Prostate gland (tissue), 2 donors: ENCODE measurements around the gene SLC25A52. TPM values are rescaled to one million over a fixed set of nuclear protein-coding genes. Genes with fewer than 3 reads are reported as not detected.

Source experiments
- DNase-seq: peaks from one replicate; pipeline ENCODE4 v3.0.0-alpha.2; 2019; ENCODE audit warnings: low spot score
- H3K27ac ChIP-seq, 2 donors: fragments of 200-600 bp; sonication (generic); 2 replicates each; pipeline ENCODE4 v1.5.1; 2017 to 2019
- H3K27me3 ChIP-seq: fragments of 200-600 bp; sonication (generic); replicated peaks from 2 replicates; pipeline ENCODE4 v1.5.1; 2019; ENCODE audit not compliant: insufficient read depth
- H3K36me3 ChIP-seq, 2 donors: fragments of 200-600 bp; sonication (generic); 1 replicate in 1 of 2; 2 replicates in 1 of 2; pipeline versions ENCODE4 v1.5.1 to v1.8.1; 2017 to 2019
- H3K4me1 ChIP-seq: fragments of 200-600 bp; sonication (generic); replicated peaks from 2 replicates; pipeline ENCODE4 v1.5.1; 2019
- H3K4me3 ChIP-seq, 2 donors: fragments of 200-600 bp; sonication (generic); 2 replicates each; pipeline ENCODE4 v1.5.1; 2017 to 2019
- H3K9me3 ChIP-seq: fragments of 200-600 bp; sonication (generic); 2 replicates; pipeline ENCODE4 v1.5.1; 2017
- POLR2A ChIP-seq: fragments of 450-650 bp; IDR thresholded peaks from one replicate; pipeline ENCODE4 v1.6.1; 2016; ENCODE audit warnings: antibody characterized with exemption, mild to moderate bottlenecking
- POLR2AphosphoS5 ChIP-seq: sonication (generic); formaldehyde crosslinking; IDR thresholded peaks from one replicate; pipeline ENCODE4 v1.6.1; 2017; ENCODE audit warnings: antibody characterized with exemption
- WGBS: methylation state at CpG from one replicate; pipeline ENCODE4 v1.1.5; 2018; 5-methylcytosine and 5-hydroxymethylcytosine counted together
- intact Hi-C: fragments of 100-400 bp; cut with DNase I; formaldehyde crosslinking; loops from one replicate; pipeline ENCODE4 v1.14.2; 2022
- total RNA-seq, 2 donors: library from RNA; depleted of rRNA; stranded (reverse); fragments of >200 nt; gene quantifications; one replicate each; pipeline ENCODE4 v1.1.0, GENCODE V29; 2016
- TF ChIP-seq, protein P1 (sequence below), 4 experiments: fragments of 200-600 bp in 2 of 4; fragments of 450-650 bp in 2 of 4; sonication (generic) in 2 of 4; IDR thresholded peaks; 1 replicate in 3 of 4; 2 replicates in 1 of 4; pipeline ENCODE4 v1.5.1; 2016 to 2019; ENCODE audit warnings: antibody characterized with exemption in 4 of 4, mild to moderate bottlenecking in 2 of 4, moderate library complexity in 2 of 4

Gene SLC25A52
- total RNA-seq, 2 donors from 2014 or later: 0.18 to 1.3 TPM

DNA sequence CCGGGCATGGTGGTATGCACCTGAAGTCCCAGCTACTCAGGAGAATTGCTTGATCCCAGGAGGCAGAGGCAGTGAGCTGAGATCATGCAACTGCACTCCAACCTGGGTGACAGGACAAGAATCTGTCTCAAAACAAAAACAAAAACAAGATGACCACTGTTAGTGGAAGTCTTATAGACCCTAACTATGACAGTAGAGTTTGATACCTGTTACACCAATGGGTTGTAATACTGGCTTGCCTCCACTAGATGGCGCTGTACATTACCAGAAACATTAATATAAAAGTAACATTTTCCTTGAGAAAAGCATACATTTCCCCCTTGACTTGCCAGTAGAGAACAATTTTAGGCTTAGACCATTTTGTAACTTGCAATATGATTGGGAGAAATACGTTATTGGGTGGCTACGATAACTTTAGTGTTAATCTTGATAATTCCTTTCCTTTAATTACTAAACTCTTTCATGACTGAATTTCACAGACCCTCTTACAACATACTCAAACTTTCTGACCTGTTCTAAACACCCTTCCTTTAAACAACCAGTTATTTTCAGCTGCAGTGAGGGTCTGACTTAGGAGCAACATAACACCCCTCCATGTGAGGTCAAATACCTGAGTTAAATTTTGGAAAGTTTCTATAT is 19.5 kb downstream of the SLC25A52 start:
- Histone ChIP-seq H3K9me3 (no peaks in the 10 kb centered on the region), H3K27me3 (no peaks in the 10 kb centered on the region), H3K36me3 (no peaks in the 10 kb centered on the region), H3K27ac (no peak overlapping the region), H3K4me3 (no peak overlapping the region), H3K4me1 (no peaks in the 10 kb centered on the region)
- TF ChIP-seq POLR2AphosphoS5 (no peak), POLR2A (no peak)
- TF ChIP-seq, protein P1, sequence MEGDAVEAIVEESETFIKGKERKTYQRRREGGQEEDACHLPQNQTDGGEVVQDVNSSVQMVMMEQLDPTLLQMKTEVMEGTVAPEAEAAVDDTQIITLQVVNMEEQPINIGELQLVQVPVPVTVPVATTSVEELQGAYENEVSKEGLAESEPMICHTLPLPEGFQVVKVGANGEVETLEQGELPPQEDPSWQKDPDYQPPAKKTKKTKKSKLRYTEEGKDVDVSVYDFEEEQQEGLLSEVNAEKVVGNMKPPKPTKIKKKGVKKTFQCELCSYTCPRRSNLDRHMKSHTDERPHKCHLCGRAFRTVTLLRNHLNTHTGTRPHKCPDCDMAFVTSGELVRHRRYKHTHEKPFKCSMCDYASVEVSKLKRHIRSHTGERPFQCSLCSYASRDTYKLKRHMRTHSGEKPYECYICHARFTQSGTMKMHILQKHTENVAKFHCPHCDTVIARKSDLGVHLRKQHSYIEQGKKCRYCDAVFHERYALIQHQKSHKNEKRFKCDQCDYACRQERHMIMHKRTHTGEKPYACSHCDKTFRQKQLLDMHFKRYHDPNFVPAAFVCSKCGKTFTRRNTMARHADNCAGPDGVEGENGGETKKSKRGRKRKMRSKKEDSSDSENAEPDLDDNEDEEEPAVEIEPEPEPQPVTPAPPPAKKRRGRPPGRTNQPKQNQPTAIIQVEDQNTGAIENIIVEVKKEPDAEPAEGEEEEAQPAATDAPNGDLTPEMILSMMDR (IDR thresholded peaks at IDR 0.05): peak; percentile 80 to 95 (median 86)
- 63% methylated on average over 4 of the region's 4 CpGs for WGBS
- DNase-seq: peak; percentile 44
- intact Hi-C loops: loop anchor here (2.0 kb wide), 1 partner anchor 80 kb away; no protein-coding TSS in a partner anchor

DNA sequence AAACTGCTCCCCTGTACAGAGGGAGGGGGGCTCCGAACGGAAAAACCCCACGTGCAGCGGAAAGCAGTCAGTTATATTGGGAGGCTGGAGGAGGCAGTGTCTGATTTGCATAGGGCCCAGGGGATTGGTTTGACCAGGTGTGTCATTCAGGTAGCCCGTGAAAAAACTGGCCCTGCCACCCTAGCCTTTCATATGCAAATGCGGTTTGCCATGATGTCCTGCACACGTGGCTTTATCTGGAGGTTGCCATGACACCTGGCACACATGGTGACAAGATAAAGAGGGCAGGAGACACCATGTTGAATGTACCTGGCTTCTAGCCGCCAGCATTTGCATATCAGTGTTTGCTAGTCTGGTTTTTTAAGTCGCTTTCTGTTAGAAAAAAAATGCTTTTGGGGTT is 20.5 kb downstream of the SLC25A52 start:
- Histone ChIP-seq H3K9me3 (no peaks in the 10 kb centered on the region), H3K27ac (no peak overlapping the region), H3K36me3 (no peaks in the 10 kb centered on the region), H3K4me1 (no peaks in the 10 kb centered on the region), H3K4me3 (no peak overlapping the region), H3K27me3 (no peaks in the 10 kb centered on the region)
- intact Hi-C loops: loop anchor here (2.0 kb wide), 1 partner anchor 81 kb away; no protein-coding TSS in a partner anchor
- DNase-seq: no peak
- TF ChIP-seq POLR2AphosphoS5: no peak
- TF ChIP-seq, protein P1 (IDR thresholded peaks at IDR 0.05): no peak
- no peak for TF ChIP-seq POLR2A
- WGBS: 81% methylated on average over 9 of the region's 9 CpGs

DNA sequence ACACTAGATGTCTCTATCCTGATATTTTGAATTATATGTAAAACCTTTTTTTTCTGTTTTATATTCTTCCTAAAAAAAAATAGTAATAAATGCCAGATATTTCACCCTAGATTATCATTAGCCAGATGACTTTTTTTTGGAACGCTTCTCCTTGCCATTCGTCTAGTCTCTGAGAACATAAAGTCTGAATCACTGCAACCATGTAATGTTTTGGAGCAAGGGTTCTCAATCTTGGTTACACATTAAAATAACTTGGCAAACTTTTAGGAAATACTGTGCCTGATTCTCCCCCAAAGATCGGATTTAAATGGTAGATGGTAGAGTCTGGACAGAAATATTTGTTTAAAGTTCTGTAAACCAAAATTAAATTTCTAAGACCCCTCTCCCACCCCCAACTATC is 21.0 kb downstream of the SLC25A52 start:
- Histone ChIP-seq H3K4me1 (no peaks in the 10 kb centered on the region), H3K27me3 (no peaks in the 10 kb centered on the region), H3K27ac (no peak overlapping the region), H3K36me3 (no peaks in the 10 kb centered on the region), H3K4me3 (no peak overlapping the region), H3K9me3 (no peaks in the 10 kb centered on the region)
- intact Hi-C loops: loop anchor here (2.0 kb wide), 1 partner anchor 81 kb away; no protein-coding TSS in a partner anchor
- TF ChIP-seq POLR2AphosphoS5: no peak
- TF ChIP-seq POLR2A: no peak
- TF ChIP-seq, protein P1 (IDR thresholded peaks at IDR 0.05): no peak
- no peak for DNase-seq
- 85% methylated on average over 3 of the region's 3 CpGs for WGBS

DNA sequence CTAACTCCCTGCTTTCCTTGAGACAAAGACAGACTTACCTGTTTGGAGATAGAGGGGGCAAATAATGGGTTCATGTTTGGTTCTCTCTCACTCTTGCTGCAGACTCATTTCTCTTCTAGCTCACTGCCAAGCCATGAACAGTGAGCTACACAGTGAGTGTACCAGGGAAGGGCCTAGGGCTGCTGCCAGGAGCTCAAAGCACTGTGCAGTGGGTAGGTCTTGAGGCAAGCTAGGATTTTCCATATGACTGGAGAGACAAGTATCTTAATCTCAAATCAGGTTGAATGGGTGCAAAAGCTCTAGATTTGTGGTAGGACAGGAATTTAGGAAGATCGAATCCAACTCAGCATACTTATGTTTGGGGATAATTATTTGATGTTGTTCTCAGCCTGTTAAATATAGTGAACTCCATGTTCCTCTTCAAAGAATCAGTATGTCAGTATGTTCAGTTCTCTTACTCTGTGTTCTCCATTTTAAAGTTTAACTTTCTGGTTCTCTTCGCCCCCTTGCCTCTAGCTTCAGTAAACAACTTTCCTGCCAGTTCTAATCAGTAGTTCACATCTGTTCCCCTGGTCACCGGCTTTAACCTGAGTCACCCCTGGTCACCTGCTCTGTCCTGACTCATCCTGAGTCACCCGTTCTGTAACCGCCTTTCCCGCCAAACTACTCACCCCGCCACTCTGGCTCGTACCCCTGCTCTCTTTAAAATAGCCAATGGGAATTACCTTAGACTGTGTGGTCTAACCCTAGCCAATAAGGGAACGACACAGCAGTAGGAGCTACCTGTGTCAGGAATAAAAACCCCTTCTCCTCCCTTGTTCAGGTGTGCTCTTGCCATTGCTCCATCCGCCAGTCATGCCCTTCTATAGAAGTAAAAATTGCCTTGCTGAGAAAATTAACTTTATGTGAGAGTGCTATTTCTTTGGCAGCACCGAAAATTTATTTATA is 21.9 kb downstream of the SLC25A52 start:
- Histone ChIP-seq H3K4me1 (no peaks in the 10 kb centered on the region), H3K27me3 (no peaks in the 10 kb centered on the region), H3K4me3 (no peak overlapping the region), H3K27ac (no peak overlapping the region), H3K36me3 (no peaks in the 10 kb centered on the region), H3K9me3 (no peaks in the 10 kb centered on the region)
- DNase-seq: no peak
- TF ChIP-seq POLR2AphosphoS5 (no peak), POLR2A (no peak)
- TF ChIP-seq, protein P1 (IDR thresholded peaks at IDR 0.05): no peak
- WGBS: 83% methylated on average over 11 of the region's 11 CpGs
- intact Hi-C loops: no loop called here
